ENCODE measurements around the gene SH3BGR.

DNA sequence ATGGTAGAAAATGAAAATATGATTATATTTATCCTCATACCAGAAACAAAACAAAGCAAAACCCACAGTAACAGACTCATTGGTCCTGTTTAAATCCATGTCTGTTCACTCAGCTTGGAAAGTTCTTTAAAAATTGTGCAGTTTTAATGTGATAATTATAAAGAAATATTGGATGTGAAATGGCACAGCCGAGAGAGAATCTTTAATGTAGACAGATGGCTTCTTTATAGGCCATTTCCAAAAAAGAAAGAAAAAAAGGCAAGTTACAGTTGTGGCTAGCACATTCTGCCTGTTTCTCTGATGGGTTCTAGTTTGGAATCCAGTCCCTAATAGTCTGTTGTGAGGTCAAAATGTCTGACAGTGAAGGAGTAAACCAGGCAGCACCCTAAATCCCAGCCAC is 62.0 kb downstream of the SH3BGR start:
- TF ChIP-seq CTCF (IDR thresholded peaks at IDR 0.05; ENCODE audit: low read depth, low read length, missing input control): no peak
- TF ChIP-seq YY1 (IDR thresholded peaks at IDR 0.05): no peak
- TF ChIP-seq, protein P1, sequence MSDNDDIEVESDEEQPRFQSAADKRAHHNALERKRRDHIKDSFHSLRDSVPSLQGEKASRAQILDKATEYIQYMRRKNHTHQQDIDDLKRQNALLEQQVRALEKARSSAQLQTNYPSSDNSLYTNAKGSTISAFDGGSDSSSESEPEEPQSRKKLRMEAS (IDR thresholded peaks at IDR 0.05): no peak

Data from liver (tissue), 2 donors.